ENCODE data around the gene C2CD2.
"Not testable (repeated sequence)": the region's sequence is repeated elsewhere in the genome, so short reads cannot be mapped to it uniquely, and the experiment has no call there.

The C2CD2 gene

GRCh38 chr21:41956926-41957729 lies 3.3 kb upstream of the C2CD2 start:
- DNase-seq = no peak
- H3K27me3 Mint-ChIP-seq = peaks cover 23% of the 10 kb centered on the region

DNA sequence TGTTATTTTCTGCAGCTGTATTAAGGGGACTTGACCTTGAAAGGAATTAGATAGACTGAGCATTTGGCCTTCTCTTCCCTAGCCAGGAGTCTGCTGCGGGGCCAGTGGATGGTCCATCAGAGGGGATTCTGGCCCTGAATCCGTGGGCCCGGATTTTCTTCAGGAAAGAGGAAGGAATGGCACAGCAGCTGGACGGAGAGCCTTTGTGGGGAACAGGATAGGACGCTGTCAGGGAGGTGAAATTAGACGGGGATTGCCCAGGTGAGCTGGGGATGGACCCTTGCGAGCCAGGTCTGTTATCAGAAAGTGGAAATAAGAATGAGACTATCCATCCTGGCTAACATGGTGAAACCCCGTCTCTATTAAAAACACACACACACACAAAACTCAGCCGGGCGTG lies 1.7 kb upstream of the C2CD2 start:
- no peak for ATAC-seq
- Mint-ChIP-seq H3K27me3 (peaks cover 21% of the 10 kb centered on the region), H3K36me3 (ENCODE audit: low read depth) (no peaks in the 10 kb centered on the region), H3K27ac (no peak overlapping the region), H3K4me1 (peaks cover 17% of the 10 kb centered on the region), H3K4me3 (peak overlapping the region; percentile 61), H3K9me3 (no peaks in the 10 kb centered on the region)
- DNase-seq = no peak

More at GRCh38 chr21:41956926-41957729, 3.3 kb upstream of the C2CD2 start:
- peaks cover 20% of the 10 kb centered on the region for H3K4me1 Mint-ChIP-seq
- H3K9me3 Mint-ChIP-seq = no peaks in the 10 kb centered on the region
- H3K4me3 Mint-ChIP-seq = no peak overlapping the region
- no peak overlapping the region for H3K27ac Mint-ChIP-seq
- no peak for ATAC-seq
- H3K36me3 Mint-ChIP-seq (ENCODE audit: low read depth) = no peaks in the 10 kb centered on the region

- peak overlapping the region; percentile 61 for H3K4me3 Mint-ChIP-seq
- H3K9me3 Mint-ChIP-seq = no peaks in the 10 kb centered on the region
- H3K27ac Mint-ChIP-seq = peak overlapping the region; percentile 36
- H3K36me3 Mint-ChIP-seq (ENCODE audit: low read depth) = no peaks in the 10 kb centered on the region
- DNase-seq = no peak
- H3K4me1 Mint-ChIP-seq = peaks cover 17% of the 10 kb centered on the region
- no peak for ATAC-seq
- H3K27me3 Mint-ChIP-seq = peaks cover 21% of the 10 kb centered on the region
These were observed 1.1 kb upstream of the C2CD2 start for GRCh38 chr21:41954654-41955499.

DNA sequence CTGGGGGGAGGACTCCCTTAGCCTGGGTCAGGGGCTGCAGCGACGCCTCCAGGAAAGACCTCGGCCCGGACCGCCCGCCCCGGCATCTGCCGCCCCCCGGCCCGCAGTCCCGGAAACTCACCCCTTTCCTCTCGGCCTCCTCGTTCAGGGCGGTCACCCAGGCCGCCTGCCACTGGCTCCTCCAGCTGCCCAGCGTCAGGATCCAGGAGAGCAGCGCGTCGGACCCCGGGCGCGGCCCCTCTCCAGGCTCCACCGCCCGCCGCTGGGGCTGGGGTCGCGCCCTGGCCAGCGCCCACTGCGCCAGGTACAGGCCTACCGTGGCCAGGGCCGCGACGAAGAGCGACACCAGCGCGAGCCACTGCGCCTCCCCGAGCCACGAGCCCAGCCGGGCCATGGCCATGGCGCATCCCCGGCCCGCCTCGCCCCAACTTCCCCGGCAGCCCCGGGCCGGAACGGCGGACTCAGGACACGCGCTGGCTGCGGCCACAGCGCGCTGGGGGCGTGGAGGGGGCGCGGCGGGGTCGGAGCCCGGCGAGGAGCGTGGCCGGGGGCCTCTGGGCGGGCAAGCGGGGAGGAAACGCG lies 478 bp downstream of the C2CD2 start:
- no peaks in the 10 kb centered on the region for H3K9me3 Mint-ChIP-seq
- H3K27ac Mint-ChIP-seq = no peak overlapping the region
- H3K4me1 Mint-ChIP-seq = peaks cover 17% of the 10 kb centered on the region
- ATAC-seq = no peak
- H3K36me3 Mint-ChIP-seq (ENCODE audit: low read depth) = no peaks in the 10 kb centered on the region
- H3K27me3 Mint-ChIP-seq = peaks cover 21% of the 10 kb centered on the region
- H3K4me3 Mint-ChIP-seq = peak overlapping the region; percentile 61
- DNase-seq = no peak

DNA sequence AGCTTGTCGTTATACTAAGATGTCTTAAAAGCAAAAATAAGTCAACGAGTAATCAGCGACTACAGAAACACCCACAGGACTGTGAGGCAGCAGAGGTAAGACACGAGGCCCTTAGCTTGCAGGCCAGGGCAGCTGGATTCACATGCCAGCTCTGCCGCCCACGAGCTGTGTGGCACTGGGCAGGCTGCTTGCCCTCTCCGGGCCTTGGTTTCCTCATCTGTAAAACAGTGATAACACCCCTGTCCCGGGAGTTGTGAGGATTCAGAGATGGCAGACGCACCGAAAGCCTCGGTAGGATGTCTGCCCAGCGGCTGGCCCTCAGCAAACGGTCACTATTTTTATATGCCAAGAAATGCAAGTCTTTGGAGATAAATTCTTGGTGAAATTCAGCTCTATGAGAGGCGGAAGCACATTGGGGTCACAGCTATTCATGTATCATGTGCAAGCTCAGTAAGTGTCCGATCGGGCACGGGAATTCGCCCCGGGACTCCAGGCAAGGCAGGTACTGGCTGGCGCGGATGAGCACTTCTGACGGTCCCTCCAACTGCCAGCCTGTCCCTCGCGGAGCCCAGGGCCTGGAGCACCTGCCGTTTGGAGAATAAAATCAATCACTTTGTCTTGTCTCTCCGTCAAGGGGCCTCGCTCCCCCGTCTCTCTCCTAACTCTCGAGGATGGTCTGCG lies 1.1 kb downstream of the C2CD2 start:
- no peak for ATAC-seq
- H3K27me3 Mint-ChIP-seq = peaks cover 21% of the 10 kb centered on the region
- peak overlapping the region; percentile 61 for H3K4me3 Mint-ChIP-seq
- peak overlapping the region; percentile 54 for H3K27ac Mint-ChIP-seq
- H3K9me3 Mint-ChIP-seq = no peaks in the 10 kb centered on the region
- peaks cover 17% of the 10 kb centered on the region for H3K4me1 Mint-ChIP-seq
- no peaks in the 10 kb centered on the region for H3K36me3 Mint-ChIP-seq (ENCODE audit: low read depth)
- DNase-seq = no peak

DNA sequence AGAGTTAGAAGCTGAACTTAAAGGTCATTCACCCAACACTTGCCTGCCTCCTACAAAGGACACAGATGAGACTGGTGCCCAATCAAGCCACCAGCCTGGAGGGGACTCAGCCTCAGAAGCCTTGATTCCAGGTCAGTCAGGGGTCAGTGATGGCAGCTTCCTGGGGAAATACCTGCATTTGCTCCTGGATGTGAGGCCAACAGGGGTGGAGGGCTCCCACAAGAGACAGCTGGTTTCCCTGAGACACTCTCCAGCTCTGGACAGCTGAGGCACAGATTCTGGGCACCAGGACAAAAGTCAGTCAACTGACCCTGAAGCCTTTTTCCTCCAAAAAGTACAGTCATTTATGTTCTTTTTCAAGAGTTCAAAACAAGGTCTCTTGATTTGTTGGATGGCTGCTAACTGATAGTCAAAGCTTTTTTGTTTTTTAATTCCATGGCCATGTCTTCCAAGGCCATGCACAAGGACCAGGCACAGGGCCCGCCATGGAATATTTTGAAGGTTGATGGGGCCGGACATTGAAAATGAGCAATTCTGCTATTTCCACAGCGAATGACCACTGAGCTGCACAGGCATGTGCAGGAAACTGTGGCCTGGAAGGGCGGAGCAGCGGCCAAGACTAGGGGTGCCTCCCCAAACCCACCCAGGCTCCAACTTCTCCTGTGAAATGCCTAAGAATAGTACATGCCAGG lies 1.8 kb downstream of the C2CD2 start:
- ATAC-seq (no peak), DNase-seq (no peak)
- H3K27me3 Mint-ChIP-seq = peaks cover 21% of the 10 kb centered on the region
- peaks cover 13% of the 10 kb centered on the region for H3K4me1 Mint-ChIP-seq
- peak overlapping the region; percentile 61 for H3K4me3 Mint-ChIP-seq
- no peaks in the 10 kb centered on the region for H3K9me3 Mint-ChIP-seq
- H3K36me3 Mint-ChIP-seq (ENCODE audit: low read depth) = no peaks in the 10 kb centered on the region
- no peak overlapping the region for H3K27ac Mint-ChIP-seq

GRCh38 chr21:41950941-41951351 lies 2.9 kb downstream of the C2CD2 start:
- Mint-ChIP-seq H3K27me3 (peaks cover 21% of the 10 kb centered on the region), H3K9me3 (no peaks in the 10 kb centered on the region), H3K36me3 (ENCODE audit: low read depth) (no peaks in the 10 kb centered on the region), H3K4me3 (no peak overlapping the region), H3K4me1 (peaks cover 12% of the 10 kb centered on the region), H3K27ac (no peak overlapping the region)
- ATAC-seq (no peak), DNase-seq (no peak)

DNA sequence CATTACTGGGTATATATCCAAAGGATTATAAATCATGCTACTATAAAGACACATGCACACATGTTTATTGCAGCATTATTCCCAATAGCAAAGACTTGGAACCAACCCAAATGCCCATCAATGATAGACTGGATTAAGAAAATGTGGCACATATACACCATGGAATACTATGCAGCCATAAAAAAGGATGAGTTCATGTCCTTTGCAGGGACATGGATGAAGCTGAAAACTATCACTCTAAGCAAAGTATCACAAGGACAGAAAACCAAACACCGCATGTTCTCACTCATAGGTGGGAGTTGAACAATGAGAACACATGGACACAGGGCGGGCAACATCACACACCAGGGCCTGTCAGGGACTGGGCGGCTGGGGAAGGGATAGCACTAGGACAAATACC lies 4.2 kb downstream of the C2CD2 start:
- H3K27ac Mint-ChIP-seq; H3K9me3 Mint-ChIP-seq; DNase-seq; H3K4me3 Mint-ChIP-seq; ATAC-seq; H3K36me3 Mint-ChIP-seq (ENCODE audit: low read depth): not testable (repeated sequence)
- Mint-ChIP-seq H3K4me1 (peaks cover 10% of the 10 kb centered on the region), H3K27me3 (peaks cover 14% of the 10 kb centered on the region)

GRCh38 chr21:41948901-41949300 lies 4.9 kb downstream of the C2CD2 start:
- Mint-ChIP-seq H3K4me3 (no peak overlapping the region), H3K4me1 (peaks cover 4% of the 10 kb centered on the region), H3K9me3 (no peaks in the 10 kb centered on the region), H3K27me3 (peaks cover 10% of the 10 kb centered on the region), H3K36me3 (ENCODE audit: low read depth) (no peaks in the 10 kb centered on the region), H3K27ac (no peak overlapping the region)
- no peak for ATAC-seq
- no peak for DNase-seq

GRCh38 chr21:41948078-41948895 lies 5.5 kb downstream of the C2CD2 start:
- no peak for ATAC-seq
- Mint-ChIP-seq H3K36me3 (ENCODE audit: low read depth) (no peaks in the 10 kb centered on the region), H3K27ac (no peak overlapping the region), H3K4me3 (no peak overlapping the region), H3K4me1 (peaks cover 4% of the 10 kb centered on the region), H3K27me3 (peaks cover 10% of the 10 kb centered on the region), H3K9me3 (no peaks in the 10 kb centered on the region)
- no peak for DNase-seq

- H3K4me3 Mint-ChIP-seq = no peak overlapping the region
- no peaks in the 10 kb centered on the region for H3K27me3 Mint-ChIP-seq
- no peak overlapping the region for H3K27ac Mint-ChIP-seq
- H3K9me3 Mint-ChIP-seq = no peaks in the 10 kb centered on the region
- ATAC-seq (no peak), DNase-seq (no peak)
- H3K4me1 Mint-ChIP-seq = no peaks in the 10 kb centered on the region
- no peaks in the 10 kb centered on the region for H3K36me3 Mint-ChIP-seq (ENCODE audit: low read depth)
These were observed 7.8 kb downstream of the C2CD2 start for GRCh38 chr21:41945982-41946381.

DNA sequence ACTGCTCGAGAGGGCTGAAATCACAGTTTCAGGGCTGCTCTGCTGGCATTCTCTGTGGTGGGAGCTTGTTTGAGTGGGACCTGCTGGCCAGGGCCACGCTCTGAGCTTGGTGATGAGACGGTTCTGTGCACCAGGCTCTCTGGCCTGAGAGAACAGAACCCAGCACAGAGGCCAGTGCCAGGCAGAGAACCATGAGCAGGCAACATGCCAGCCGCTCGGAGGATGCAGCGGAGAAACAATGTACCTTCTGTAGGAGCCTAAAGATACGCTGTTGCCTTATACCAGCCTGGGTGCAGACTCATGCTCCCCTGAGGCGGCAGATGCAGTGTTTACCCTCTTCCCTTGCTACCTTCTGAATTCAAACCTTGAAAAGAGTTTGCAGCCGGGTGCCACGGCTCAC lies 10.0 kb downstream of the C2CD2 start:
- ATAC-seq = no peak
- H3K9me3 Mint-ChIP-seq = no peaks in the 10 kb centered on the region
- H3K36me3 Mint-ChIP-seq (ENCODE audit: low read depth) = no peaks in the 10 kb centered on the region
- H3K4me1 Mint-ChIP-seq = no peaks in the 10 kb centered on the region
- no peaks in the 10 kb centered on the region for H3K27me3 Mint-ChIP-seq
- H3K27ac Mint-ChIP-seq = no peak overlapping the region
- no peak for DNase-seq
- H3K4me3 Mint-ChIP-seq = no peak overlapping the region

- no peaks in the 10 kb centered on the region for H3K4me1 Mint-ChIP-seq
- DNase-seq (no peak), ATAC-seq (no peak)
- H3K4me3 Mint-ChIP-seq = no peak overlapping the region
- no peak overlapping the region for H3K27ac Mint-ChIP-seq
- H3K27me3 Mint-ChIP-seq = no peaks in the 10 kb centered on the region
- no peaks in the 10 kb centered on the region for H3K9me3 Mint-ChIP-seq
- H3K36me3 Mint-ChIP-seq (ENCODE audit: low read depth) = no peaks in the 10 kb centered on the region
These were observed 11.4 kb downstream of the C2CD2 start for GRCh38 chr21:41942457-41942856.

All from activated naive CD8-positive, alpha-beta T cell treated with anti-CD3 and anti-CD28 coated beads, Interleukin-2, amount 50 U/mL, for 24 hours (primary cell).